Heart right ventricle (tissue), 16 donors: ENCODE results near the gene PRPF19. TPM values are rescaled to one million over a fixed set of nuclear protein-coding genes. Genes with fewer than 3 reads are reported as not detected.

Source experiments
- ATAC-seq, 8 donors: fragments of 200-7000 bp; cut with Tn5 transposase; one replicate each; pipeline ENCODE4 v1.9.1; 2020; ENCODE audit warnings: mild to moderate bottlenecking in 8 of 8, moderate library complexity in 8 of 8, moderate number of reproducible peaks in 1 of 8
- DNase-seq, 2 donors: peaks; one replicate each; pipeline ENCODE4 v3.0.0-alpha.2; 2020
- H3K27ac ChIP-seq, 10 donors: fragments of 200-600 bp; sonication (generic) in 2 of 10; one replicate each; pipeline versions ENCODE4 v1.5.0 to v1.8.0; 2020 to 2022; ENCODE audit warnings: mild to moderate bottlenecking in 3 of 10
- H3K27me3 ChIP-seq, 7 donors: fragments of 200-600 bp; one replicate each; pipeline ENCODE4 v1.8.0; 2021 to 2022; ENCODE audit warnings: mild to moderate bottlenecking in 2 of 7
- H3K36me3 ChIP-seq, 9 donors: fragments of 200-600 bp; sonication (generic) in 1 of 9; one replicate each; pipeline versions ENCODE4 v1.5.0 to v1.8.0; 2020 to 2022; ENCODE audit warnings: mild to moderate bottlenecking in 2 of 9
- H3K4me1 ChIP-seq, 9 donors: fragments of 200-600 bp; sonication (generic) in 1 of 9; one replicate each; pipeline versions ENCODE4 v1.5.0 to v1.8.0; 2020 to 2022; ENCODE audit warnings: mild to moderate bottlenecking in 4 of 9
- H3K4me3 ChIP-seq, 10 donors: fragments of 200-600 bp; sonication (generic) in 2 of 10; one replicate each; pipeline versions ENCODE4 v1.5.0 to v1.8.0; 2020 to 2022; ENCODE audit warnings: mild to moderate bottlenecking in 7 of 10, moderate library complexity in 2 of 10
- H3K9me3 ChIP-seq, 11 donors: fragments of 200-600 bp in 10 of 11; sonication (generic) in 2 of 11; one replicate each; pipeline versions ENCODE4 v1.5.0 to v1.8.0; 2013 to 2022; ENCODE audit warnings: mild to moderate bottlenecking in 2 of 11, control low read depth in 1 of 11, moderate library complexity in 1 of 11
- WGBS, 2 donors: extraction: QIAGEN DNeasy Blood & Tissue Kit; methylation state at CpG; one replicate each; pipeline ENCODE4 v1.1.7; 2013; ENCODE audit warnings: inconsistent platforms in 1 of 2; 5-methylcytosine and 5-hydroxymethylcytosine counted together
- intact Hi-C, 10 donors: fragments of 100-400 bp; cut with DNase I; formaldehyde crosslinking; loops; one replicate each; pipeline versions ENCODE4 v1.11.1 to v1.14.2; 2022
- polyA plus RNA-seq, 2 donors: library from polyadenylated mRNA; stranded (reverse); fragments of 200-250 nt; gene quantifications; one replicate each; pipeline ENCODE4 v1.2.3, GENCODE V29; 2013
- total RNA-seq, 10 donors: library from RNA; stranded (reverse); fragmentation: NEBNext Ultra II Directional in 3 of 10; extraction: Animal tissue kit (Norgen Biotek cat#: 25700) in 3 of 10; gene quantifications; one replicate each; pipeline versions ENCODE4 v1.2.1 to v1.2.4, GENCODE V29; 2021 to 2023
- TF ChIP-seq, protein P1 (sequence below), 9 donors: fragments of 200-600 bp; sonication (generic) in 2 of 9; IDR thresholded peaks; one replicate each; pipeline versions ENCODE4 v1.5.0 to v1.8.0; 2021 to 2022; ENCODE audit warnings: antibody characterized with exemption in 9 of 9, mild to moderate bottlenecking in 5 of 9, moderate library complexity in 1 of 9
- donor health status: Arrhythmogenic right ventricular cardiomyopathy.
- donor health status: ischemic (EF 13 %, LVEDD 7.1; RV severe dilation, severe dysfunction).
- donor health status: healthy with polysubstance abuse.
- donor health status: DM: no; HTN: yes; CAD: no.
- donor health status: DM: no; HTN: no; CAD: no.
- donor health status: ischemic (EF 25% LVEDD 6.9; RV normal size, moderate dysfunction).
- donor health status: ischemic (EF 25% LVEDD 5.7; RV mildly dilated, moderate dysfunction).
- donor health status: healthy.
- donor health status: DM: yes; HTN: yes; CAD: no.
- donor health status: Ischemic cardiomyopathy.
- donor health status: ischemic (EF 35%, LVEDD 5.7; RV mildly dilated, moderate dysfunction).
- donor health status: nonischemic (EF 11% LVEDD 7.7; RV severe dilation, severe dysfunction).
- donor health status: DM: yes; HTN: yes; CAD: no.
- donor health status: PGD.
- donor health status: ischemic (EF 29% LVEDD 5.4; RV normal size, mild dysfunction).
- donor health status: nonischemic (EF 23%, LVEDD 6.1; RV moderate dilation, normal function).

PRPF19 gene
- total and polyA plus RNA-seq, 12 donors, result 32.0 to 53.0 (median 40.1) TPM

DNA sequence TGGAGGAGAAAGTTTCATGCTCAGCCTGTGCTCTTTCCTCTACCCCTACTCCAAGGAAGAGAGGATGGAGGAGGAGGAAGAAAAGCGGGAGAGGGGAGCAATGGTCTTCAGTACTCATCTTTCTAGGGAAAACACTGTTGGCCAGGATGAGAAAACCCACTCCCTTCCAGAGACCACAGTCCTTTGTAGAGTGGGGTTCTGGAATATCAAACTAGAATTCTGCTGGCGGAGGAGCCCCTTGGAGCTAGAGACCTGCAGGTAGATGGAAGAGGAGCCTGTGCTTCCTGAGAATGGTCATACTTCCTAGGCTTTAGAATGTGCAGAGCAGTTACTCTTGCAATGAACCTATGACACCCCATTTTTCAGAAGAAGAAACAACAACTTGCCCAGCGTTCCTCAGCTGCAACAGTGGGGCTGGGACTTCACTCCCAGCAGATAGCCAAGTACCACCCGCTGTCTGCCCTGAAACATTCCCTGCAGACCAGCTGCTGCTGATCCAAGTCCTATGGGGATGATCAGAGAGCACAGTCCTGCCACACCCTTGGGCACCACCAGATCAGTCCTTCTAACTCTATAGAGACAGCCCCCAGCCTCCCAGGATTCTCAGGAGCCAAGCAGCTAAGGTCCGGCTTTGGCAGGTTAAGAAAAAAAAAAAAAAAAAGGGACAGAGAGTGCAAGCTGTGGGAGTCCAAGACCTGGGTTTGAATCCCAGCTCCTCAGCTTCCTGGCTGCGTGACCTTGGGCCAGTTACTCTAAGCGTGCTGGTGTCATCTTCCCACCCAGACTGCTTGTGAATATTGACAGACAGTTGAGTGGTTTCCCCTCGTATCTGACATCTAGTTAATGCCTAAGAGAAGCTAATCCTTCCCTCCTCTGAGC is 51.3 kb downstream of the PRPF19 start:
- peak overlapping the region in 6 of 10 donors; percentile 1 to 54 (median 48) for H3K27ac ChIP-seq
- no peaks in the 10 kb centered on the region for H3K9me3 ChIP-seq
- 51 to 61% methylated on average over 8 of the region's 8 CpGs for WGBS, 2 donors
- H3K36me3 ChIP-seq, result peaks cover 0 to 31% (median 12%) of the 10 kb centered on the region in 9 donors
- H3K4me3 ChIP-seq, result peak overlapping the region in 8 of 10 donors; percentile 18 to 39 (median 26)
- no peak for DNase-seq
- peaks cover 0 to 11% (median 0%) of the 10 kb centered on the region in 9 donors for H3K4me1 ChIP-seq
- H3K27me3 ChIP-seq, result peaks cover 0 to 7% (median 0%) of the 10 kb centered on the region in 7 donors
- TF ChIP-seq, protein P1, sequence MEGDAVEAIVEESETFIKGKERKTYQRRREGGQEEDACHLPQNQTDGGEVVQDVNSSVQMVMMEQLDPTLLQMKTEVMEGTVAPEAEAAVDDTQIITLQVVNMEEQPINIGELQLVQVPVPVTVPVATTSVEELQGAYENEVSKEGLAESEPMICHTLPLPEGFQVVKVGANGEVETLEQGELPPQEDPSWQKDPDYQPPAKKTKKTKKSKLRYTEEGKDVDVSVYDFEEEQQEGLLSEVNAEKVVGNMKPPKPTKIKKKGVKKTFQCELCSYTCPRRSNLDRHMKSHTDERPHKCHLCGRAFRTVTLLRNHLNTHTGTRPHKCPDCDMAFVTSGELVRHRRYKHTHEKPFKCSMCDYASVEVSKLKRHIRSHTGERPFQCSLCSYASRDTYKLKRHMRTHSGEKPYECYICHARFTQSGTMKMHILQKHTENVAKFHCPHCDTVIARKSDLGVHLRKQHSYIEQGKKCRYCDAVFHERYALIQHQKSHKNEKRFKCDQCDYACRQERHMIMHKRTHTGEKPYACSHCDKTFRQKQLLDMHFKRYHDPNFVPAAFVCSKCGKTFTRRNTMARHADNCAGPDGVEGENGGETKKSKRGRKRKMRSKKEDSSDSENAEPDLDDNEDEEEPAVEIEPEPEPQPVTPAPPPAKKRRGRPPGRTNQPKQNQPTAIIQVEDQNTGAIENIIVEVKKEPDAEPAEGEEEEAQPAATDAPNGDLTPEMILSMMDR (IDR thresholded peaks at IDR 0.05), result no peak
- intact Hi-C loops, result no loop called here
- peak in 1 of 8 donors; percentile 7 for ATAC-seq

DNA sequence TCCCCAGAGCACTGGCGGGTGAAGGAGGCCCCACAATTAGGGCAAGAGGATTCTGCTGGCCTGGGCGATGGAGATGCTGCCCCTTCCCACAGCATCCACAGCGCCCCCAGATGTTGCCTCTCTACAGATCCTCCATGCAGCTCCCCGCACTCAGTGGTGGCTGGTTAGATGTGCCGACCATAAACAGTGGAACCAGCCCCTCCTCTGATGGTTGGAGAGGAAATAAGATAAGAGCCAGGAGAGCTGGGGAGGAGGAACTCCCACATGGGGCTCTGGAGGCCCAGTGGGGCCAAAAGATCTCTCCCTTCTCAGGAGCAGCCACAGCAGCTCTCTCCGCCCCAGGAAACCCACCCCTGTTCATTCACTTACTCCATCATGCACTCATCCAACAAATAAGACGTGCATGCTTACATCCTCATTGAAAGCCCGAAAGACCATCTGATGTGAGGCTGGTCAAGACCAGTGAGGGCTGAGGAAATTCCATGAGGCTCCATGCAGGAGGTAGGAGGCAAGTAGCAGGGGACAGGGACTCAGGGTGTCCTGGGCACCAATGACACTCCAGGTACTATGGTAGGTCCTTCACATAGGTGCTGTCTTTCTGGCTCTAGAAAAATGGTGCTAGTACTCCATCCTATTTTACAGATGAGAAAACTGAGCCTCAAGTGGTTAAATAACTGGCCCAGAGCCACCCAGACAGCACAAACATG is 52.1 kb downstream of the PRPF19 start:
- Histone ChIP-seq H3K9me3 (no peaks in the 10 kb centered on the region), H3K4me1 (peaks cover 0 to 11% (median 0%) of the 10 kb centered on the region in 9 donors), H3K36me3 (peaks cover 0 to 39% (median 20%) of the 10 kb centered on the region in 9 donors), H3K4me3 (peak overlapping the region in 9 of 10 donors; percentile 3 to 39 (median 23)), H3K27me3 (peaks cover 0 to 7% (median 0%) of the 10 kb centered on the region in 7 donors), H3K27ac (peak overlapping the region in 4 of 10 donors; percentile 1 to 30 (median 18))
- WGBS, 2 donors, result 68 to 70% methylated on average over 8 of the region's 8 CpGs
- ATAC-seq (peak in 1 of 8 donors; percentile 16), DNase-seq (no peak)
- intact Hi-C loops, result no loop called here
- TF ChIP-seq, protein P1 (IDR thresholded peaks at IDR 0.05), result no peak

DNA sequence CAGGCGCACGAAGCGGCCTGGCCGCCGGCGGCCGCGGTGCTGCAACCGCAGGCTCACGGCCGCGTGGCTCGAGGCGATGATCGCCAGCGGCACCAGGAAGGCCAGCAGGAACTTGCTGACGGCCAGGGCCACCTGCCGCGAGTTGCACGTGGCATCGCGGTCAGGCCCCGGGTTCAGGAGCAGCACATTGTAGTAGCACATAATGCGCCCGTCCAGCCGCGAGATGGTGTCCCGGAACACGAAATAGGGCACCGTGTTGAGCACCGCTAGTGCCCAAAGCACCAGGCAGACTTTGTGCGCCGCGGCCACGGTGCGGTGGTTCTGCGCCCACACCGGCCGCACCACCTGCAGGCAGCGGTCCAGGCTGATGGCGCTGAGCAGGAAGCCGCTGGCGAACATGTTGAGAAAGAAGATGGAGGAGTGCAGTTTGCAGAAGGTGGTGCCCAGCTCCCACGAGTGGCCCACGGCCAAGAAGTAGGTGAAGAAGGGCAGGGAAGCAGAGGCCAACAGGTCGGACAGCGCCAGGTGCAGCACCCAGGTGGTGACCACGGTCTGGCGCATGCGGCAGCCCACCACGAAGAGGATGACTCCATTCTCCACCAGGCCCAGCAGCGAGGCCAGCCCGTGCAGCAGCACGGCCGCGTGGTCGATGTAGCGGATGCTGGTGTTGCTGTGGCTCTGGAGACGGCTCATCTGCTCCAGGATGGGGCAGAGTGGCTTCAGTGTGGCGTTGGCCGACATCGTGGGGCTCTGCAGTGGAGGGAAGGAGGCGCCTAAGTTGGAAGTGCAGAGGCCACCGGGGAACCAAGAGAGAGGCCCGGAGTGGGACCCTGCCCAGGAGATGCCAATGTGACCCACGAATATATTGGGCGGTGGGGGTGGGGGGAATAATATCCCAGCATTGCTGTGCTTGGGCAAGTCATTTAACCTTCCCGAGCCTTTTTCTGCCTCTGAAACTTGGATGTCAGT is 53.1 kb downstream of the PRPF19 start:
- Histone ChIP-seq H3K4me1 (peaks cover 0 to 5% (median 0%) of the 10 kb centered on the region in 9 donors), H3K36me3 (peaks cover 0 to 49% (median 21%) of the 10 kb centered on the region in 9 donors), H3K27me3 (peaks cover 0 to 7% (median 0%) of the 10 kb centered on the region in 7 donors), H3K9me3 (no peaks in the 10 kb centered on the region), H3K4me3 (peak overlapping the region in 3 of 10 donors; percentile 23 to 39 (median 32)), H3K27ac (no peak overlapping the region)
- intact Hi-C loops, result no loop called here
- ATAC-seq (no peak), DNase-seq (no peak)
- TF ChIP-seq, protein P1 (IDR thresholded peaks at IDR 0.05), result no peak
- 77 to 86% methylated on average over 68 of the region's 68 CpGs for WGBS, 2 donors
